ENCODE data around the gene PRKAG3. TPM values are rescaled to one million over a fixed set of nuclear protein-coding genes. Genes with fewer than 3 reads are reported as not detected.

Gene PRKAG3
- total RNA-seq, 3 donors from 2014 or later (not counting 1 experiment from before 2014, with no cell fraction given) = not detected

DNA sequence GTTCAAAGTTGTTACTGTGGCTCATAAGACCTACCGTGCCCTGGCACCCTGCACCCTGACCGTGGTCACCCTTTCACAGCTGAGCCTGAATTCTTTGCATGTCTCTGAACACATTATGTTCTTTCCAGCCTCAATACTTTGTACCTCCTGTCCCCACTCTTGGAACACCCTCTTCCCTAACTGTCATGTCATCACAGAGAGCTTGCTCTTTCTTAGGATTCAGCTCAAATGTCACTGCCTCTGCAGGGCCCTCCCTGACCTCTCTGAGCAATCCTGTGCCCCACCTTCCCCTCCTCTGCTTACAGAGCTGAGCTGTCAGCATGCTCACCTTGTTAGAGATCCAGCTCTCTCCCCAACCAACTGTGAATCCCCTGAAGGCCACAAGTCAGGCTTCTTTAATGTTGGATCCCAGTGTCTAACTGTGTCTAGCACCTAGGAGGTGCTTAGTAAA, 15.0 kb downstream of the PRKAG3 start:
- H3K4me1 ChIP-seq (ENCODE audit: control insufficient read depth, insufficient read depth, low read length) = no peaks in the 10 kb centered on the region
- no peaks in the 10 kb centered on the region for H3K36me3 ChIP-seq (ENCODE audit: control insufficient read depth, insufficient read depth, low read length)
- no peaks in the 10 kb centered on the region for H3K27me3 ChIP-seq (ENCODE audit: control insufficient read depth, insufficient read depth, low read length)
- WGBS (ENCODE audit: insufficient coverage) = 93% methylated on average over 2 of the region's 2 CpGs
- TF ChIP-seq, protein P1, sequence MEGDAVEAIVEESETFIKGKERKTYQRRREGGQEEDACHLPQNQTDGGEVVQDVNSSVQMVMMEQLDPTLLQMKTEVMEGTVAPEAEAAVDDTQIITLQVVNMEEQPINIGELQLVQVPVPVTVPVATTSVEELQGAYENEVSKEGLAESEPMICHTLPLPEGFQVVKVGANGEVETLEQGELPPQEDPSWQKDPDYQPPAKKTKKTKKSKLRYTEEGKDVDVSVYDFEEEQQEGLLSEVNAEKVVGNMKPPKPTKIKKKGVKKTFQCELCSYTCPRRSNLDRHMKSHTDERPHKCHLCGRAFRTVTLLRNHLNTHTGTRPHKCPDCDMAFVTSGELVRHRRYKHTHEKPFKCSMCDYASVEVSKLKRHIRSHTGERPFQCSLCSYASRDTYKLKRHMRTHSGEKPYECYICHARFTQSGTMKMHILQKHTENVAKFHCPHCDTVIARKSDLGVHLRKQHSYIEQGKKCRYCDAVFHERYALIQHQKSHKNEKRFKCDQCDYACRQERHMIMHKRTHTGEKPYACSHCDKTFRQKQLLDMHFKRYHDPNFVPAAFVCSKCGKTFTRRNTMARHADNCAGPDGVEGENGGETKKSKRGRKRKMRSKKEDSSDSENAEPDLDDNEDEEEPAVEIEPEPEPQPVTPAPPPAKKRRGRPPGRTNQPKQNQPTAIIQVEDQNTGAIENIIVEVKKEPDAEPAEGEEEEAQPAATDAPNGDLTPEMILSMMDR (IDR thresholded peaks at IDR 0.05) = no peak
- ATAC-seq (no peak), DNase-seq (no peak)
- H3K9me3 ChIP-seq (ENCODE audit: control insufficient read depth, insufficient read depth, low read length) = no peaks in the 10 kb centered on the region
- Mint-ChIP-seq H3K4me3 (no peak overlapping the region), H3K4me1 (no peaks in the 10 kb centered on the region), H3K36me3 (no peaks in the 10 kb centered on the region), H3K27ac (no peak overlapping the region), H3K27me3 (ENCODE audit: low read depth in 2 of 2) (peaks cover 13 to 23% of the 10 kb centered on the region in 2 donors), H3K9me3 (no peaks in the 10 kb centered on the region)
- intact Hi-C loops (cut with micrococcal nuclease) = no loop called here
- no peak overlapping the region for H3K27ac ChIP-seq (ENCODE audit: low read length)
- no peak overlapping the region for H3K4me3 ChIP-seq (ENCODE audit: low read length)

DNA sequence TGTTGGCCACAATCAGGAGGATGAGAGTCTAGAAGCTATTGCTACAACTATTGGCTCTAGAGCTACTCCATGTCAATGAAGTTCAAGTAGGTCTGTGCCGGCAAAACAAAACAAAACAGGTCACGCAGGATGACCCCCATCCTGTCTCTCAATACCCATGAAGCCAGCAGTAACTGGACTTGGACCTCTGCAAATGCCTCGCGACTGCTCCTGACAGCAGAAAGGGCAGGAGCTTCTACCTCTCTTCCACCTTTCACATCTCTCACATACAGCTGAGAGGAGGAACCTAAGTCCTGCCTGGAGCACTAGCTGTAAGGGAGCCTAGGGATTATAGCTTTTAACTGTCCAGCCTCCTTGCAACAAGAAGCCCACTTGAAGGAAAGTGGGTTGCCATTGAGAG, 16.0 kb downstream of the PRKAG3 start:
- Histone ChIP-seq H3K9me3 (ENCODE audit: control insufficient read depth, insufficient read depth, low read length) (no peaks in the 10 kb centered on the region), H3K27ac (ENCODE audit: low read length) (no peak overlapping the region), H3K4me3 (ENCODE audit: low read length) (no peak overlapping the region), H3K36me3 (ENCODE audit: control insufficient read depth, insufficient read depth, low read length) (no peaks in the 10 kb centered on the region), H3K27me3 (ENCODE audit: control insufficient read depth, insufficient read depth, low read length) (no peaks in the 10 kb centered on the region), H3K4me1 (ENCODE audit: control insufficient read depth, insufficient read depth, low read length) (no peaks in the 10 kb centered on the region)
- 91% methylated on average over 4 of the region's 4 CpGs for WGBS (ENCODE audit: insufficient coverage)
- no peaks in the 10 kb centered on the region for H3K9me3 Mint-ChIP-seq
- intact Hi-C loops (cut with micrococcal nuclease) = no loop called here
- no peaks in the 10 kb centered on the region for H3K4me1 Mint-ChIP-seq
- no peak overlapping the region for H3K27ac Mint-ChIP-seq
- ATAC-seq = no peak
- H3K36me3 Mint-ChIP-seq = no peaks in the 10 kb centered on the region
- DNase-seq = no peak
- H3K27me3 Mint-ChIP-seq (ENCODE audit: low read depth in 2 of 2) = peaks cover 13 to 23% of the 10 kb centered on the region in 2 donors
- no peak overlapping the region for H3K4me3 Mint-ChIP-seq
- TF ChIP-seq, protein P1 (IDR thresholded peaks at IDR 0.05) = no peak

DNA sequence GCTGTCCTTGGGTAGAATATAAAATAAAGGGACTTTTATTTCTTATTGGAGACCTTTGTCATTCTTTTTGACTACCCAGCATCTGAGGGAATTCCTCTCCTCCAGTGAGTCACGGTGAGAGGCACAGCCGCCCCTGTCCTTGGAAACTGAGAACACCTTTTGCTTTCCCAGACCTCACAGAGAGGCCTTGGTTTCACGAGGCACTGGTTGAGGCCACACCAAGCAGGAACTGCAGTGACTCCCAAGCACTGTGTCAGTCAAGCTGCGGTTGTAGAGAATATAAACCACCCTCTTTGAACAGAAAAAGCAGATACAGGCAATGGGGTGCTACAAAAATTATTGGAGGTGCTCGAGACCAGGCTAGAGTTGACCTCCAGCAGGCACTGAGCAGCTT, 16.4 kb downstream of the PRKAG3 start:
- no peaks in the 10 kb centered on the region for H3K9me3 ChIP-seq (ENCODE audit: control insufficient read depth, insufficient read depth, low read length)
- no peaks in the 10 kb centered on the region for H3K36me3 ChIP-seq (ENCODE audit: control insufficient read depth, insufficient read depth, low read length)
- no peaks in the 10 kb centered on the region for H3K9me3 Mint-ChIP-seq
- TF ChIP-seq, protein P1 (IDR thresholded peaks at IDR 0.05) = no peak
- no peaks in the 10 kb centered on the region for H3K27me3 ChIP-seq (ENCODE audit: control insufficient read depth, insufficient read depth, low read length)
- H3K4me3 ChIP-seq (ENCODE audit: low read length) = no peak overlapping the region
- H3K4me1 Mint-ChIP-seq = no peaks in the 10 kb centered on the region
- no peaks in the 10 kb centered on the region for H3K4me1 ChIP-seq (ENCODE audit: control insufficient read depth, insufficient read depth, low read length)
- H3K4me3 Mint-ChIP-seq = no peak overlapping the region
- H3K27ac ChIP-seq (ENCODE audit: low read length) = no peak overlapping the region
- WGBS (ENCODE audit: insufficient coverage) = 86% methylated on average over 5 of the region's 5 CpGs
- no peaks in the 10 kb centered on the region for H3K36me3 Mint-ChIP-seq
- intact Hi-C loops (cut with micrococcal nuclease) = no loop called here
- no peak overlapping the region for H3K27ac Mint-ChIP-seq
- H3K27me3 Mint-ChIP-seq (ENCODE audit: low read depth in 2 of 2) = peaks cover 13 to 23% of the 10 kb centered on the region in 2 donors
- ATAC-seq (no peak), DNase-seq (no peak)

DNA sequence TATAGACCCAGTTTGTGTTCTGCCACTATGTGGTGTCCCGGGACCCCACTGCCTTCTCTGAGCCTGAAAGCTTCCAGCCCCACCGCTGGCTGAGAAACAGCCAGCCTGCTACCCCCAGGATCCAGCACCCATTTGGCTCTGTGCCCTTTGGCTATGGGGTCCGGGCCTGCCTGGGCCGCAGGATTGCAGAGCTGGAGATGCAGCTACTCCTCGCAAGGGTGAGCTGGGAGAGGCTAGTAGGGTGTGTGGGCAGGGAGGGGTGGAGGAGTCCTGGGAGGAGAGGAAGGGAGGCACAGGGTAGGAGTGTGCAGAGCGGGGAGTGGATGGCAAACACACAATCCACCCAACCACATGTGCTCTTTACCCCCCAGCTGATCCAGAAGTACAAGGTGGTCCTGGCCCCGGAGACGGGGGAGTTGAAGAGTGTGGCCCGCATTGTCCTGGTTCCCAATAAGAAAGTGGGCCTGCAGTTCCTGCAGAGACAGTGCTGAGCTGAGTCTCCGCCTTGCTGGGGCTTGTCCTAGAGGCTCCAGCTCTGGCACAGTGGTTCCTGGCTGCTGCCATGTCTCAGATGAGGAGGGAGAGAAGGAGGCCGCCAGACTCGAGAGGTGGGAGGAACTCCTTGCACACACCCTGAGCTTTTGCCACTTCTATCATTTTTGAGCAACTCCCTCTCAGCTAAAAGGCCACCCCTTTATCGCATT, 16.9 kb downstream of the PRKAG3 start:
- H3K4me1 ChIP-seq (ENCODE audit: control insufficient read depth, insufficient read depth, low read length) = no peaks in the 10 kb centered on the region
- intact Hi-C loops (cut with micrococcal nuclease) = no loop called here
- H3K27ac ChIP-seq (ENCODE audit: low read length) = no peak overlapping the region
- TF ChIP-seq, protein P1 (IDR thresholded peaks at IDR 0.05) = no peak
- Mint-ChIP-seq H3K9me3 (no peaks in the 10 kb centered on the region), H3K27me3 (ENCODE audit: low read depth in 2 of 2) (peaks cover 13 to 23% of the 10 kb centered on the region in 2 donors), H3K27ac (no peak overlapping the region), H3K4me1 (no peaks in the 10 kb centered on the region), H3K4me3 (no peak overlapping the region), H3K36me3 (no peaks in the 10 kb centered on the region)
- H3K9me3 ChIP-seq (ENCODE audit: control insufficient read depth, insufficient read depth, low read length) = no peaks in the 10 kb centered on the region
- no peaks in the 10 kb centered on the region for H3K27me3 ChIP-seq (ENCODE audit: control insufficient read depth, insufficient read depth, low read length)
- no peak overlapping the region for H3K4me3 ChIP-seq (ENCODE audit: low read length)
- no peaks in the 10 kb centered on the region for H3K36me3 ChIP-seq (ENCODE audit: control insufficient read depth, insufficient read depth, low read length)
- ATAC-seq = peak in 1 of 3 donors; percentile 30
- 88% methylated on average over 10 of the region's 13 CpGs for WGBS (ENCODE audit: insufficient coverage)
- DNase-seq = no peak

Measured in natural killer cell (primary cell).